Raji (cell line): Measurements from ENCODE around the gene DMRTC1B.
"Not testable (repeated sequence)": the region's sequence is repeated elsewhere in the genome, so short reads cannot be mapped to it uniquely, and the experiment has no call there.

Source experiments
- POLR2A ChIP-seq: IDR thresholded peaks from 2 replicates; pipeline ENCODE4 v1.6.1; 2011; ENCODE audit warnings: low read depth, low read length, control low read depth; ENCODE audit not compliant: insufficient read depth

Gene DMRTC1B, protein sequence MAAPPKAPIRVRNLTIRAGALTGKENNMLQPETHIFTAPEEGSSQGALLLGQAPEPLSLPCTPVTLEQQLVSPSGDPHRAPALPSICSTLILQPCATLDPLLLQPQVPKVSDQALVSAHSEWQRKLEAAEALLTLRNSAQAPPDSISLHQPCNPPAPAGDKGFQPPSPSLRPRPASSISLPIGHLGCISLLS

DNA sequence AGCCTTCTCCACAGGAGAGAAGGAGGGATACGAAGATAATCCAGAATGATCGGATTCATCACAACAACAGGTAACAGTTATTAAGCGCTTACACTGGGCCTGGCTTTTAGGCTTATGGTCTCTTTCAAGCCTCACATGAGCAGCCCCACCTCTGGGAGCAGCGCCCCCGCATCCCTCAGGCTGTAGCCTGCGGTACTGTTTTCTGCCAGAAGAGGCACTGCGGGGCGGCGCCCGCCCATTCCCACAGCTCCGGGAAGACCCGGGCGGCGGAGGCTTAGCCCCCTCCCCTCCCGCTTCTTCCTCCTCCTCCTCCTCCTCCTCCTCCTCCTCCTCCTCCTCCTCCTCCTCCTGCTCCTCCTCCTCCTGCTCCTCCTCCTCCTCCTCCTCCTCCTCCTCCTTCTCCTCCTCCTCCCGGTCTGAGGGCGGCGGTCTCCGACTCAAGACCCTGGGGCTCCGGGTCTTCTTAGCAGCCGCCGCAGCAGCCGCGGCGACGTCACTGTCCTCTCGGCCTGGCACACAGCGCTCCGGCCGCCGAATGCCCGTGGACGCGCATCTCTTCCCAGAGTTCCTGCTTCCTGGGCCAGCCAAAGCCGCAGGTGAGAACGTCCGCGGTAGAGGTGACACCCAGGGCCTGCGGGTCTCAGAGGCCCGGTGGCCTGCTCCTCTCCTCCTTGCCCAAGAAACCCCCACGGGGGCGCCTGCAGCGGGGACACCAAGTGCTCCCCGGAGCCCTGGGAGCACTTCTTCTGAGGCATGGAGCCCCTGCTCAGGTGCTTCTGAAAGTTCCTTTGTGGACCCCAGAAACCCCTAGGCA is at the start of gene DMRTC1B:
Gene DMRTC1B, plus strand, starts transcription at position 238 of the 814 bp plus-strand sequence. CDS start 68,246 bp downstream, outside the sequence.
- TF ChIP-seq POLR2A, result not testable (repeated sequence)

DNA sequence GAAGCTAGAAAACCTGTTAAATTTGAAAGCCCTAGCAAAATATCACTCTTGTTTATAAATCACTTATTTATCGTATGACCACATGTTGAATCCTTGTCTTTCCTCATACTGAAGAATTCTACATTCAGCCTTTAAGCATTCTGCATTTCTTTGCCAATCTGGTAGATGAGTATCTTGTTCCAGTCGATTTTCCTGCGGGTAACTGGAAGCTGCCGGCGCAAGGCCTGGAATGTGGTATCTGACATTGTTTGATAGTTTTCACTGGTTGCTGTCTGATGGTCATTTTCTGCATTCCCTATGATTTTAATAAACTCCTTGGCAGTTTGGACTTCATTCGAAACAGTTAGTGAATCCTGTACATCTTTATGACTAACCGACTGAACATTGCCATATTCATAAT is 48.8 kb upstream of the DMRTC1B start:
- TF ChIP-seq POLR2A, result no peak

DNA sequence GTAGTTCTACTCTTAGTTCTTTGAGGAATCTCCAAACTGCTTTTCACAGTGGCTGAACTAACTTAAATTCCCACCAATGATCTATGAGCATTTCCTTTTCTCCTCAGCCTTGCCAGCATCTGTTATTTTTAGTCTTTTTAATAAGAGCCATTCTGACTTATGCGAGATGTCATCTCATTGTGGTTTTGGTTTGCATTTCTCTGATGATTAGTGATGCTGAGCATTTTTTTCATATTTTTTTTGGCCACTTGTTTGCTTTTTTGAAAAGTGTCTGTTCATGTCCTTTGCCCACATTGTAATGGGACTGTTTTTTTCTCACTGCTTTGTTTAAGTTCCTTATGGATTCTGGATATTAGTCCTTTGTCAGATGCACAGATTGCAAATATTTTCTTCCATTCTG is 41.1 kb upstream of the DMRTC1B start:
- TF ChIP-seq POLR2A, result no peak

DNA sequence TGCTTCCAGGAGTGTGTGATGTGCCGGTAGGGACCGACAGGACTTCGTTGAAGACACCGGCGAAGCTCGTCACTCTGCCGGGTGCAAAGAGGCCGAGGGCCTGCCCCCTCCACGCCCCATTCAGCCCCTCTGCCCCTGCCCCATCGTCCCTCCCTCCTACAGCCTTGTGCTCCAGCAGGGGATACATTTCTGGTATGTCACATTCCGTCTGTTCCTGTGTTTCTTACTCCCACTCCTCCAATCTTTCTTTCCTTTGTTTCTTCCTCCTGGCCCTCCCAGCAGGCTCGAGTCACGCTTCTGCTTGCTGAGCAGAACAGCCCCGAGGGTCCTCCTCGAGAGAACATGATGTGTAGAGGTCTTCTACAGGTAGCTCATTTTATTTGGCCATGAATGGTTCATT is 5.9 kb downstream of the DMRTC1B start, which contains the start of gene FAM236B:
Gene FAM236B, minus strand, starts transcription at position 101 of the 400 bp plus-strand sequence. Its CDS starts 100 bp downstream, at position 1.
- TF ChIP-seq POLR2A, result not testable (repeated sequence)

DNA sequence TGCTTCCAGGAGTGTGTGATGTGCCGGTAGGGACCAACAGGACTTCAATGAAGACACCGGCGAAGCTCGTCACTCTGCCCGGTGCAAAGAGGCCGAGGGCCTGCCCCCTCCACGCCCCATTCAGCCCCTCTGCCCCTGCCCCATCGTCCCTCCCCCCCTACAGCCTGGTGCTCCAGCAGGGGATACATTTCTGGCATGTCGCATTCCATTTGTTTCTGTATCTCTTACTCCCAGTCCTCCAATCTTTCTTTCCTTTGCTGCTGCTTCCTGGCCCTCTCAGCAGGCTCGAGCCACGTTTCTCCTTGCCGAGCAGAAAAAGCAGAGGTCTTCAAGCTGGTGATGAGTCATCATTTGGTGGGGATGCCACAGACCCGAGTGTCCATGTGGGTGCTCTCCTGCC is 31.4 kb downstream of the DMRTC1B start, which contains the start of gene FAM236D:
Gene FAM236D, minus strand, starts transcription at position 101 of the 400 bp plus-strand sequence. Its CDS starts 100 bp downstream, at position 1.
- not testable (repeated sequence) for TF ChIP-seq POLR2A
